ENCODE data around the gene ENAH. TPM values are rescaled to one million over a fixed set of nuclear protein-coding genes. Genes with fewer than 3 reads are reported as not detected.

The ENAH gene
- total RNA-seq, 1 experiment from 2014 or later = 19.4 TPM

GRCh38 chr1:225460021-225460736 lies 192.7 kb downstream of the ENAH start:
- DNase-seq (ENCODE audit: low spot score) = no peak

GRCh38 chr1:225458222-225458631 lies 194.7 kb downstream of the ENAH start:
- DNase-seq (ENCODE audit: low spot score) = no peak

GRCh38 chr1:225454733-225455132 lies 198.2 kb downstream of the ENAH start:
- peak; percentile 78 for DNase-seq (ENCODE audit: low spot score)

GRCh38 chr1:225453797-225454648 lies 198.9 kb downstream of the ENAH start:
- DNase-seq (ENCODE audit: low spot score) = peak; percentile 24

GRCh38 chr1:225451840-225452515 lies 200.9 kb downstream of the ENAH start:
- no peak for DNase-seq (ENCODE audit: low spot score)

GRCh38 chr1:225451340-225451739 lies 201.6 kb downstream of the ENAH start:
- DNase-seq (ENCODE audit: low spot score) = no peak

- no peak for DNase-seq (ENCODE audit: low spot score)
Measured at GRCh38 chr1:225450491-225451191, 202.3 kb downstream of the ENAH start.

- no peak for DNase-seq (ENCODE audit: low spot score)
Measured at GRCh38 chr1:225449774-225450173, 203.1 kb downstream of the ENAH start.

- peak; percentile 71 for DNase-seq (ENCODE audit: low spot score)
Measured at GRCh38 chr1:225449261-225449660, 203.7 kb downstream of the ENAH start.

- DNase-seq (ENCODE audit: low spot score) = no peak
Measured at GRCh38 chr1:225448146-225448805, 204.6 kb downstream of the ENAH start.

- no peak for DNase-seq (ENCODE audit: low spot score)
Measured at GRCh38 chr1:225447650-225448089, 205.3 kb downstream of the ENAH start.

- no peak for DNase-seq (ENCODE audit: low spot score)
Measured at GRCh38 chr1:225446981-225447615, 205.8 kb downstream of the ENAH start.

- DNase-seq (ENCODE audit: low spot score) = no peak
Measured at GRCh38 chr1:225446595-225446960, 206.3 kb downstream of the ENAH start.

- peak; percentile 68 for DNase-seq (ENCODE audit: low spot score)
Measured at GRCh38 chr1:225445639-225446594, 207.0 kb downstream of the ENAH start.

- no peak for DNase-seq (ENCODE audit: low spot score)
Measured at GRCh38 chr1:225442123-225442505, 210.8 kb downstream of the ENAH start.

- DNase-seq (ENCODE audit: low spot score) = peak; percentile 52
Measured at GRCh38 chr1:225441314-225442122, 211.4 kb downstream of the ENAH start.

GRCh38 chr1:225440380-225441221 lies 212.3 kb downstream of the ENAH start:
- no peak for DNase-seq (ENCODE audit: low spot score)

Data from HT-29 (cell line).